H1 (cell line): ENCODE data around the gene TNRC6C. TPM values are rescaled to one million over a fixed set of nuclear protein-coding genes. Genes with fewer than 3 reads are reported as not detected.

Experiments used
- CBX5 ChIP-seq: fragments of 300-800, 300-1000 bp; sonication (generic); IDR thresholded peaks from 2 replicates; pipeline ENCODE4 v1.7.1; 2016; ENCODE audit warnings: antibody characterized with exemption, low read length, low read depth
- EZH2 ChIP-seq: fragments of 200-600 bp; sonication (generic); IDR thresholded peaks from 2 replicates; pipeline ENCODE4 v1.7.1; 2012; ENCODE audit warnings: low read depth, mild to moderate bottlenecking, moderate library complexity, low read length, inconsistent platforms; ENCODE audit not compliant: severe bottlenecking
- POU5F1 ChIP-seq: IDR thresholded peaks from 2 replicates; pipeline ENCODE4 v1.6.1; 2011; ENCODE audit warnings: low read depth, mild to moderate bottlenecking, low read length, moderate library complexity
- SP2 ChIP-seq: IDR thresholded peaks from 2 replicates; pipeline ENCODE4 v1.6.1; 2012; ENCODE audit warnings: mild to moderate bottlenecking, low read length, inconsistent platforms
- polyA plus RNA-seq, 7 experiments: library from polyadenylated mRNA; depleted of rRNA in 3 of 7; stranded (reverse) in 5 of 7; unstranded in 2 of 7; fragments of >200 nt in 5 of 7; fragments of 200-250 nt in 2 of 7; gene quantifications; 1 replicate in 5 of 7; 2 replicates in 1 of 7; 4 replicates in 1 of 7; pipeline versions ENCODE4 v1.2.1 to v1.2.3, GENCODE V29; 2011 to 2013; ENCODE audit warnings: missing spikeins in 2 of 7, mixed read lengths in 2 of 7
- total RNA-seq: library from RNA; stranded (reverse); fragmentation: NEBNext Ultra II Directional; extraction: Animal tissue kit (Norgen Biotek cat#: 25700); gene quantifications from 2 replicates; pipeline ENCODE4 v1.2.1, GENCODE V29; 2021
- TF ChIP-seq, protein P1 (sequence below): fragments of 300-600 bp; sonication (generic); IDR thresholded peaks from 2 replicates; pipeline ENCODE4 v1.7.1; 2012; ENCODE audit warnings: low read length, moderate library complexity, mild to moderate bottlenecking, inconsistent platforms; ENCODE audit not compliant: insufficient replicate concordance

Gene TNRC6C
- total and polyA plus RNA-seq, 2 of the 8 experiments (the other 6 are each of a cell fraction or from before 2014, with no cell fraction given) = 2.8 to 28.9 TPM

DNA sequence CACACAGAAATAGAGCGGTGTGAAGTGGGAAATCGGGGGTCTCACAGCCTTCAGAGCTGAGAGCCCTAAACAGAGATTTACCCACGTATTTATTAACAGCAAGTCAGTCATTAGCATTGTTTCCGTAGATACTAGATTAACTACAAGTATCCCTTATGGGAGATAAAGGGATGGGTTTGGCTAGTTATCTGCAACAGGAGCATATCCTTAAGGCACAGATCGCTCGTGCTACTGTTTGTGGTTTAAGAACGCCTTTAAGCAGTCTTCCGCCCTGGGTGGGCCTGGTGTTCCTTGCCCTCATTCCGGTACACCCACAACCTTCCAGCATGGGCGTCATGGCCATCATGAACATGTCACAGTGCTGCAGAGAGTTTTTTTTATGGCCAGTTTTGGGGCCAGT is 143.0 kb downstream of the TNRC6C start (continued):
- TF ChIP-seq, protein P1, sequence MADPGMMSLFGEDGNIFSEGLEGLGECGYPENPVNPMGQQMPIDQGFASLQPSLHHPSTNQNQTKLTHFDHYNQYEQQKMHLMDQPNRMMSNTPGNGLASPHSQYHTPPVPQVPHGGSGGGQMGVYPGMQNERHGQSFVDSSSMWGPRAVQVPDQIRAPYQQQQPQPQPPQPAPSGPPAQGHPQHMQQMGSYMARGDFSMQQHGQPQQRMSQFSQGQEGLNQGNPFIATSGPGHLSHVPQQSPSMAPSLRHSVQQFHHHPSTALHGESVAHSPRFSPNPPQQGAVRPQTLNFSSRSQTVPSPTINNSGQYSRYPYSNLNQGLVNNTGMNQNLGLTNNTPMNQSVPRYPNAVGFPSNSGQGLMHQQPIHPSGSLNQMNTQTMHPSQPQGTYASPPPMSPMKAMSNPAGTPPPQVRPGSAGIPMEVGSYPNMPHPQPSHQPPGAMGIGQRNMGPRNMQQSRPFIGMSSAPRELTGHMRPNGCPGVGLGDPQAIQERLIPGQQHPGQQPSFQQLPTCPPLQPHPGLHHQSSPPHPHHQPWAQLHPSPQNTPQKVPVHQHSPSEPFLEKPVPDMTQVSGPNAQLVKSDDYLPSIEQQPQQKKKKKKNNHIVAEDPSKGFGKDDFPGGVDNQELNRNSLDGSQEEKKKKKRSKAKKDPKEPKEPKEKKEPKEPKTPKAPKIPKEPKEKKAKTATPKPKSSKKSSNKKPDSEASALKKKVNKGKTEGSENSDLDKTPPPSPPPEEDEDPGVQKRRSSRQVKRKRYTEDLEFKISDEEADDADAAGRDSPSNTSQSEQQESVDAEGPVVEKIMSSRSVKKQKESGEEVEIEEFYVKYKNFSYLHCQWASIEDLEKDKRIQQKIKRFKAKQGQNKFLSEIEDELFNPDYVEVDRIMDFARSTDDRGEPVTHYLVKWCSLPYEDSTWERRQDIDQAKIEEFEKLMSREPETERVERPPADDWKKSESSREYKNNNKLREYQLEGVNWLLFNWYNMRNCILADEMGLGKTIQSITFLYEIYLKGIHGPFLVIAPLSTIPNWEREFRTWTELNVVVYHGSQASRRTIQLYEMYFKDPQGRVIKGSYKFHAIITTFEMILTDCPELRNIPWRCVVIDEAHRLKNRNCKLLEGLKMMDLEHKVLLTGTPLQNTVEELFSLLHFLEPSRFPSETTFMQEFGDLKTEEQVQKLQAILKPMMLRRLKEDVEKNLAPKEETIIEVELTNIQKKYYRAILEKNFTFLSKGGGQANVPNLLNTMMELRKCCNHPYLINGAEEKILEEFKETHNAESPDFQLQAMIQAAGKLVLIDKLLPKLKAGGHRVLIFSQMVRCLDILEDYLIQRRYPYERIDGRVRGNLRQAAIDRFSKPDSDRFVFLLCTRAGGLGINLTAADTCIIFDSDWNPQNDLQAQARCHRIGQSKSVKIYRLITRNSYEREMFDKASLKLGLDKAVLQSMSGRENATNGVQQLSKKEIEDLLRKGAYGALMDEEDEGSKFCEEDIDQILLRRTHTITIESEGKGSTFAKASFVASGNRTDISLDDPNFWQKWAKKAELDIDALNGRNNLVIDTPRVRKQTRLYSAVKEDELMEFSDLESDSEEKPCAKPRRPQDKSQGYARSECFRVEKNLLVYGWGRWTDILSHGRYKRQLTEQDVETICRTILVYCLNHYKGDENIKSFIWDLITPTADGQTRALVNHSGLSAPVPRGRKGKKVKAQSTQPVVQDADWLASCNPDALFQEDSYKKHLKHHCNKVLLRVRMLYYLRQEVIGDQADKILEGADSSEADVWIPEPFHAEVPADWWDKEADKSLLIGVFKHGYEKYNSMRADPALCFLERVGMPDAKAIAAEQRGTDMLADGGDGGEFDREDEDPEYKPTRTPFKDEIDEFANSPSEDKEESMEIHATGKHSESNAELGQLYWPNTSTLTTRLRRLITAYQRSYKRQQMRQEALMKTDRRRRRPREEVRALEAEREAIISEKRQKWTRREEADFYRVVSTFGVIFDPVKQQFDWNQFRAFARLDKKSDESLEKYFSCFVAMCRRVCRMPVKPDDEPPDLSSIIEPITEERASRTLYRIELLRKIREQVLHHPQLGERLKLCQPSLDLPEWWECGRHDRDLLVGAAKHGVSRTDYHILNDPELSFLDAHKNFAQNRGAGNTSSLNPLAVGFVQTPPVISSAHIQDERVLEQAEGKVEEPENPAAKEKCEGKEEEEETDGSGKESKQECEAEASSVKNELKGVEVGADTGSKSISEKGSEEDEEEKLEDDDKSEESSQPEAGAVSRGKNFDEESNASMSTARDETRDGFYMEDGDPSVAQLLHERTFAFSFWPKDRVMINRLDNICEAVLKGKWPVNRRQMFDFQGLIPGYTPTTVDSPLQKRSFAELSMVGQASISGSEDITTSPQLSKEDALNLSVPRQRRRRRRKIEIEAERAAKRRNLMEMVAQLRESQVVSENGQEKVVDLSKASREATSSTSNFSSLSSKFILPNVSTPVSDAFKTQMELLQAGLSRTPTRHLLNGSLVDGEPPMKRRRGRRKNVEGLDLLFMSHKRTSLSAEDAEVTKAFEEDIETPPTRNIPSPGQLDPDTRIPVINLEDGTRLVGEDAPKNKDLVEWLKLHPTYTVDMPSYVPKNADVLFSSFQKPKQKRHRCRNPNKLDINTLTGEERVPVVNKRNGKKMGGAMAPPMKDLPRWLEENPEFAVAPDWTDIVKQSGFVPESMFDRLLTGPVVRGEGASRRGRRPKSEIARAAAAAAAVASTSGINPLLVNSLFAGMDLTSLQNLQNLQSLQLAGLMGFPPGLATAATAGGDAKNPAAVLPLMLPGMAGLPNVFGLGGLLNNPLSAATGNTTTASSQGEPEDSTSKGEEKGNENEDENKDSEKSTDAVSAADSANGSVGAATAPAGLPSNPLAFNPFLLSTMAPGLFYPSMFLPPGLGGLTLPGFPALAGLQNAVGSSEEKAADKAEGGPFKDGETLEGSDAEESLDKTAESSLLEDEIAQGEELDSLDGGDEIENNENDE = no peak
- no peak for TF ChIP-seq SP2
- no peak for TF ChIP-seq EZH2
- TF ChIP-seq CBX5 = no peak
- no peak for TF ChIP-seq POU5F1
